ENCODE results near the gene MARVELD1. TPM values are rescaled to one million over a fixed set of nuclear protein-coding genes. Genes with fewer than 3 reads are reported as not detected.

Gene MARVELD1
- total RNA-seq, 4 donors from 2014 or later: 33.8 to 126 (median 58.7) TPM

- peak; percentile 96 for ATAC-seq
- Histone ChIP-seq H3K4me3 (peak within 1 kb of the TSS; percentile 92 to 97), H3K4me1 (peaks cover 7 to 34% (median 11%) of the 10 kb centered on the region in 3 donors), H3K36me3 (peaks cover 0 to 32% of the 10 kb centered on the region in 2 donors), H3K27ac (peak within 1 kb of the TSS; percentile 78 to 97 (median 94)), H3K27me3 (no peaks in the 10 kb centered on the region), H3K9me3 (no peaks in the 10 kb centered on the region)
- 0% methylated on average over 3 of the region's 72 CpGs; no CpG with 5 or more reads in 1 of the 2 donors for WGBS, 2 donors (ENCODE audit: low coverage in 1 of 2)
- TF ChIP-seq POLR2A (IDR thresholded peaks at IDR 0.05) (peak; percentile 97 to 98), CTCF (IDR thresholded peaks at IDR 0.05) (no peak), POLR2AphosphoS5 (IDR thresholded peaks at IDR 0.05) (peak; percentile 99), EP300 (IDR thresholded peaks at IDR 0.05) (no peak)
These were observed 23.6 kb downstream of the MARVELD1 start, which contains the start of gene ZFYVE27 for GRCh38 chr10:97736902-97737769. Gene ZFYVE27, plus strand, starts transcription at chr10:97737128. Its CDS starts 1,350 bp downstream, at chr10:97738478.

DNA sequence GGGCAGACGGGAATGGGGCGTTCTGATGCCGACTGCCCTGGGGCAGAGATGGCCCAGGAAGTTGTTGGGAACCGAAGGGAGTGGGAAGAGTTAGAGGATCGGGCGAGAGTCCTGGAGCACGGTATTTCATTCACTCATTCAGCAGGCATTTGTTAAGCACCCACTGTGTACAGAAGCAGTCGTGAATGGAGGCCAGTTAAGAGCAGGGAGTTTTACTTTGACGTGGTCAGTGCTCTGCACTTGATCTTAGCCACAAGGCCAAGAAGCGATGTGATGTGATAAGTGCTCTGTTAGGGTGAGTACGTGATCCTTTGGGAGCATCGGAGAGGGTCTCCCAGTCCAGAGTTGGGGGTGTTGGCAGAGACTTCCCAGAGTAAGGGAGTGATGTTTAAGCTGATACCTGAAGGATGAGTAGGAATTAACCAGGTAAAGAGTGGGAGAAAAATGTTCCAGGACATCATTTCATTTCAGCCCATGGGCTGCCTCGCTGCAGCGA, 24.3 kb downstream of the MARVELD1 start:
- TF ChIP-seq POLR2AphosphoS5 (IDR thresholded peaks at IDR 0.05) (no peak), EP300 (IDR thresholded peaks at IDR 0.05) (no peak), CTCF (IDR thresholded peaks at IDR 0.05) (no peak), POLR2A (IDR thresholded peaks at IDR 0.05) (no peak)
- no peak for ATAC-seq
- H3K27ac ChIP-seq: peak overlapping the region; percentile 78 to 97 (median 94)

GRCh38 chr10:97738616-97739015, 25.1 kb downstream of the MARVELD1 start:
- TF ChIP-seq CTCF (IDR thresholded peaks at IDR 0.05) (no peak), POLR2AphosphoS5 (IDR thresholded peaks at IDR 0.05) (no peak), POLR2A (IDR thresholded peaks at IDR 0.05) (no peak), EP300 (IDR thresholded peaks at IDR 0.05) (no peak)
- peaks cover 0 to 47% of the 10 kb centered on the region in 2 donors for H3K36me3 ChIP-seq
- ATAC-seq: no peak
- no peak overlapping the region for H3K4me3 ChIP-seq
- H3K9me3 ChIP-seq: no peaks in the 10 kb centered on the region
- no peaks in the 10 kb centered on the region for H3K27me3 ChIP-seq
- 80 to 90% methylated on average over 1 to 2 of the region's 4 CpGs for WGBS, 2 donors (ENCODE audit: low coverage in 1 of 2)
- H3K27ac ChIP-seq: no peak overlapping the region
- peaks cover 7 to 34% (median 11%) of the 10 kb centered on the region in 3 donors for H3K4me1 ChIP-seq

More for the DNA sequence above, 24.3 kb downstream of the MARVELD1 start:
- peaks cover 0 to 39% of the 10 kb centered on the region in 2 donors for H3K36me3 ChIP-seq
- H3K4me3 ChIP-seq: peak overlapping the region; percentile 92 to 97
- no peaks in the 10 kb centered on the region for H3K9me3 ChIP-seq
- no peaks in the 10 kb centered on the region for H3K27me3 ChIP-seq
- 28 to 94% methylated on average over 2 to 14 of the region's 14 CpGs for WGBS, 2 donors (ENCODE audit: low coverage in 1 of 2)
- H3K4me1 ChIP-seq: peaks cover 7 to 34% (median 11%) of the 10 kb centered on the region in 3 donors

DNA sequence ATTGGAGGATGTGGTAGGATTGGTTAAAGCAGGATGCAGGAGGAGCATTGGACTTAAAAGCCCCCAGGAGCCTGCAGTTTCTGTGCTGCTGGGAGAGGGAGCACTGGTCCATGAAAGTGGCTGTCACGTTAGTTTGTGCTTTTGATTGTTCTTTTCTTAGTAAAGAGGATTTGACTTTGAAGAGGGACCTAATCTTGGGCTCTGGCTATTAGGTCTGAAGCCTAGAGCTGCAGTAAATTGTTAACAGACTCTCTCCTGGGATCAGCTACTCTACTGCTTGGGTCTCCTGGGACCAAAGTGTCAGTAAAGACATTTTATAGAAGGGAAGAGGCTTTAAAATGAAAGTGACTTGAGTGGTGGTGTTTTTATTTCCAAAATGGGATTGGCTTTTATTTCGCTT, 27.1 kb downstream of the MARVELD1 start:
- H3K4me1 ChIP-seq: peaks cover 7 to 34% (median 11%) of the 10 kb centered on the region in 3 donors
- no peaks in the 10 kb centered on the region for H3K9me3 ChIP-seq
- no peak overlapping the region for H3K27ac ChIP-seq
- no peaks in the 10 kb centered on the region for H3K27me3 ChIP-seq
- ATAC-seq: no peak
- no peak for TF ChIP-seq CTCF (IDR thresholded peaks at IDR 0.05)
- H3K4me3 ChIP-seq: no peak overlapping the region
- H3K36me3 ChIP-seq: peaks cover 0 to 66% of the 10 kb centered on the region in 2 donors
- WGBS, 2 donors (ENCODE audit: low coverage in 1 of 2): 91 to 100% methylated on average over 1 to 2 of the region's 2 CpGs
